Adipocyte (in vitro differentiated cells): ENCODE results near the gene CSF3.

Experiments used
- DNase-seq: peaks from one replicate; pipeline ENCODE4 v3.0.0-alpha.2; 2015; ENCODE audit warnings: low read depth
- H3K27me3 ChIP-seq: replicated peaks from 2 replicates; pipeline ENCODE4 v1.7.0; 2013; ENCODE audit warnings: mild to moderate bottlenecking, low read length, moderate library complexity; ENCODE audit not compliant: control insufficient read depth, insufficient read depth
- H3K36me3 ChIP-seq: 2 replicates; pipeline ENCODE4 v1.7.0; 2013; ENCODE audit warnings: low read length, mild to moderate bottlenecking, moderate library complexity; ENCODE audit not compliant: control insufficient read depth, insufficient read depth, severe bottlenecking
- H3K4me1 ChIP-seq: 2 replicates; pipeline ENCODE4 v1.7.0; 2013; ENCODE audit warnings: mild to moderate bottlenecking, low read length, moderate library complexity; ENCODE audit not compliant: control insufficient read depth, insufficient read depth
- H3K4me3 ChIP-seq: 2 replicates; pipeline ENCODE4 v1.7.0; 2013; ENCODE audit warnings: mild to moderate bottlenecking, low read length, moderate library complexity
- H3K9ac ChIP-seq: 2 replicates; pipeline ENCODE4 v1.7.0; 2013; ENCODE audit warnings: mild to moderate bottlenecking, low read length, moderate library complexity
- H3K9me3 ChIP-seq: 2 replicates; pipeline ENCODE4 v1.7.0; 2013; ENCODE audit warnings: mild to moderate bottlenecking, low read length, moderate library complexity; ENCODE audit not compliant: control insufficient read depth

Gene CSF3

DNA sequence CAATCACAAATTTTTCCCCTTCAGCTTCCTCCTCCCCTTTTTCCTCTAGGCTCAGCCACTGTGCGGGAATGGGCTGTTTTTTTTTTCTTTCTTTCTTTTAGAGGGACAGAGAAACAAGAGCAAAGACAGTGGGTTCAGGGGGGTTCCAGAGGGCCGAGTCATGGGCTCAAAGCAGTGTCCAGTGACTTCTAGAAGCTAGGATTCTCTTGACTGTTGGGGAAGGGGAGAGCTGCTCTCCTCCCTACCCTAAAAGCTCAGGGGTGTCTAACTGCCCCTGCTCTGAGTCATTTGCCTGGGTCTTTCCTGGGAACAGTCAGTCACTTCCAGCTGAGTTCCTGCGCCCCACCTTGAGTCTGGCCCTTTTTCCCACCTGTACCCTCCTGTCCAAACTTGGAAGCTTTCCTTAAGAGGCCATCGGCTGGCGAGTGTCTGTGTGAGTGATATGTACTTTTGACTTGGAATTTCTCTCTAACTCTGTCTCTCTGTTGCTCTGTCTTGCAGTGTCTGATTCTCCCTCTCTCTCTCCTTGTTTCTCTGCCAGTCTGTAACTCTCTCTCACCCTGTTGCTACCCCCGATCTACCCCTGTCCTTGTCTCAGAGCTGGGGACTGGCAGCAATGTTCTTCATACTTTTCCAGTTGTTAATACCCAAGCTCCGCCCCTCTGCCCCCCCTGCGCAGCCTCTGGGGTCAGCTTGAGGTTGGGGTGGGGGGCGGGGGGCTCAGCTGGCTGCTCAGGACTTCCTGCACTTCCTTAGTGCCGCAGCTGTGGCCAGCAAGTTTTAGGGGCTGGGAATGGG, 49.9 kb downstream of the CSF3 start:
- Histone ChIP-seq H3K36me3 (no peaks in the 10 kb centered on the region), H3K27me3 (no peaks in the 10 kb centered on the region), H3K9me3 (no peaks in the 10 kb centered on the region), H3K4me3 (peak overlapping the region; percentile 95), H3K4me1 (peaks cover 49% of the 10 kb centered on the region), H3K9ac (peak overlapping the region; percentile 97)
- DNase-seq: peak; percentile 53

- no peak overlapping the region for H3K4me3 ChIP-seq
- H3K9me3 ChIP-seq: no peaks in the 10 kb centered on the region
- H3K9ac ChIP-seq: peak overlapping the region; percentile 2
- DNase-seq: peak; percentile 17
- H3K36me3 ChIP-seq: no peaks in the 10 kb centered on the region
- H3K27me3 ChIP-seq: no peaks in the 10 kb centered on the region
- H3K4me1 ChIP-seq: peaks cover 57% of the 10 kb centered on the region
These were observed 50.7 kb downstream of the CSF3 start for GRCh38 chr17:40065769-40066510.
